ENCODE measurements around the gene EMX2.

EMX2 gene

GRCh38 chr10:117541909-117542705, 439 bp upstream of the EMX2 start (continued):
- TF ChIP-seq KLF7 (tag by site-specific recombination; IDR thresholded peaks at IDR 0.05; ENCODE audit: borderline replicate concordance) (peak; percentile 79; the same call in 1 of the 2 replicates), GLI4 (tag by site-specific recombination; IDR thresholded peaks at IDR 0.05) (peak; percentile 75), ZNF398 (tag by site-specific recombination; IDR thresholded peaks at IDR 0.05) (peak; percentile 90), KLF16 (tag by site-specific recombination; IDR thresholded peaks at IDR 0.05) (peak; percentile 90), ZFP69B (tag by site-specific recombination; IDR thresholded peaks at IDR 0.05) (0 out of 2 replicates have a peak, but pooled peaks have one; percentile 41), PRDM6 (tag by site-specific recombination; IDR thresholded peaks at IDR 0.05) (no peak; the same call in 1 of the 2 replicates), ZSCAN23 (tag by site-specific recombination; IDR thresholded peaks at IDR 0.05) (peak; percentile 70; the same call in 1 of the 2 replicates), KLF8 (tag by site-specific recombination; IDR thresholded peaks at IDR 0.05) (peak; percentile 97), TCF7L2 (IDR thresholded peaks at IDR 0.05; ENCODE audit: borderline replicate concordance, low read depth, low read length) (peak; percentile 81), ZNF394 (tag by site-specific recombination; IDR thresholded peaks at IDR 0.05; ENCODE audit: borderline replicate concordance) (peak; percentile 81; the same call in 1 of the 2 replicates), ZNF239 (tag by site-specific recombination; IDR thresholded peaks at IDR 0.05) (no peak), BCL11A (tag by site-specific recombination; IDR thresholded peaks at IDR 0.05; ENCODE audit: low read depth) (no peak), GLIS1 (tag by site-specific recombination; IDR thresholded peaks at IDR 0.05) (peak; percentile 57), SP2 (tag by site-specific recombination; IDR thresholded peaks at IDR 0.05) (peak; percentile 87), ZNF18 (tag by site-specific recombination; IDR thresholded peaks at IDR 0.05) (peak; percentile 58; the same call in 1 of the 2 replicates), REST (tag by site-specific recombination; IDR thresholded peaks at IDR 0.05) (peak; percentile 24; the same call in 1 of the 2 replicates), ZNF2 (tag by site-specific recombination; IDR thresholded peaks at IDR 0.05) (peak; percentile 19), PBX3 (CRISPR knock-in tag; IDR thresholded peaks at IDR 0.05) (no peak), ZBTB49 (tag by site-specific recombination; IDR thresholded peaks at IDR 0.05; ENCODE audit: low read depth) (no peak), ZBTB44 (tag by site-specific recombination; IDR thresholded peaks at IDR 0.05) (peak; percentile 83; the same call in 1 of the 2 replicates), ZNF660 (tag by site-specific recombination; IDR thresholded peaks at IDR 0.05) (peak; percentile 92), ZNF404 (tag by site-specific recombination; IDR thresholded peaks at IDR 0.05) (no peak), ZNF324 (tag by site-specific recombination; IDR thresholded peaks at IDR 0.05) (peak; percentile 90), ZNF580 (tag by site-specific recombination; IDR thresholded peaks at IDR 0.05) (peak; percentile 80; the same call in 1 of the 2 replicates)

Measured in HEK293 (cell line).